Measurements from ENCODE around the gene ADGRB3. TPM values are rescaled to one million over a fixed set of nuclear protein-coding genes. Genes with fewer than 3 reads are reported as not detected.

Gene ADGRB3
- total and polyA plus RNA-seq, 8 donors = 0.19 to 16.0 (median 0.61) TPM; not detected in 1

DNA sequence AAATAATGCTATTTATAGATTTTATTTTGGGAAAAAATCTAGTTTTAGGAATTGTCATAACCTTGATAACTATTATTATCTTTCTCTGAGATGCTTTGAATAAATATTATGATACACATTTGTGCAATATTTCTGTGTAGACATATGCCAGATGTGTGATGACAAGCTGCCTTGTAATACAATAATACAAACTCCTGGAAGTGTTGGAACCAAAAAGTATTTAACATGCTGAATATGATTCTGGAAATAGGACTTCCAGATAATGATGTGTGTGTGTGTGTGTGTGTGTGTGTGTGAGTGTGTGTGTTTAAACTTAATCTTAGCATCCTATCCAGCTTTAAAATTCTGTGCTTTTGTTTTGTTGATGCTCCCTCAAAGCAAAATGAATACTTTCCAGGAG is 233.6 kb downstream of the ADGRB3 start:
- no peaks in the 10 kb centered on the region for H3K4me1 ChIP-seq
- TF ChIP-seq EP300 (IDR thresholded peaks at IDR 0.05) (no peak), POLR2AphosphoS5 (IDR thresholded peaks at IDR 0.05) (no peak), POLR2A (IDR thresholded peaks at IDR 0.05) (no peak)
- TF ChIP-seq, protein P1, sequence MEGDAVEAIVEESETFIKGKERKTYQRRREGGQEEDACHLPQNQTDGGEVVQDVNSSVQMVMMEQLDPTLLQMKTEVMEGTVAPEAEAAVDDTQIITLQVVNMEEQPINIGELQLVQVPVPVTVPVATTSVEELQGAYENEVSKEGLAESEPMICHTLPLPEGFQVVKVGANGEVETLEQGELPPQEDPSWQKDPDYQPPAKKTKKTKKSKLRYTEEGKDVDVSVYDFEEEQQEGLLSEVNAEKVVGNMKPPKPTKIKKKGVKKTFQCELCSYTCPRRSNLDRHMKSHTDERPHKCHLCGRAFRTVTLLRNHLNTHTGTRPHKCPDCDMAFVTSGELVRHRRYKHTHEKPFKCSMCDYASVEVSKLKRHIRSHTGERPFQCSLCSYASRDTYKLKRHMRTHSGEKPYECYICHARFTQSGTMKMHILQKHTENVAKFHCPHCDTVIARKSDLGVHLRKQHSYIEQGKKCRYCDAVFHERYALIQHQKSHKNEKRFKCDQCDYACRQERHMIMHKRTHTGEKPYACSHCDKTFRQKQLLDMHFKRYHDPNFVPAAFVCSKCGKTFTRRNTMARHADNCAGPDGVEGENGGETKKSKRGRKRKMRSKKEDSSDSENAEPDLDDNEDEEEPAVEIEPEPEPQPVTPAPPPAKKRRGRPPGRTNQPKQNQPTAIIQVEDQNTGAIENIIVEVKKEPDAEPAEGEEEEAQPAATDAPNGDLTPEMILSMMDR (IDR thresholded peaks at IDR 0.05) = no peak
- H3K4me3 ChIP-seq = no peak overlapping the region
- intact Hi-C loops (cut with DNase I; ENCODE audit: low total_unique reads) = no loop called here
- H3K9me3 ChIP-seq = peaks cover 0 to 21% (median 19%) of the 10 kb centered on the region in 4 donors
- H3K27me3 ChIP-seq = no peaks in the 10 kb centered on the region
- no peak overlapping the region for H3K27ac ChIP-seq
- DNase-seq = no peak
- no peaks in the 10 kb centered on the region for H3K36me3 ChIP-seq

DNA sequence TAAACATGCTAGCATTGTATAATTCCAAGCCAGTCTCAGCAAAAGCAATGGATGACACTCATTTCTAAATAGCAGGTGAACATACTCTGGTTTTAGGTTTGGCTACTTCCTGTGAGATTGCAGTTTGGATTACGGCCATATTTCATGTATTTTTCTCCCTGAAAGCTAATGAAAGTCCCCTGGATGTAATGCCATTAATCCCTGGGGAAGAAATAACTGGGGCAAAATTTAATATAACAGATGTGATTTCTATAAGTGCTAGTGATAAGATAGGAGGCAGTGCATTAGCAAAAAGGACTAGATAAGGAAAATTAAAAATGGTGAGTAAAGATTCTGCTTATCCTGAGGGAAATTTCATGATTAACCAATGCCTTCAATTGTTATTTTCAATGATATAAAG is 238.2 kb downstream of the ADGRB3 start:
- no peak overlapping the region for H3K4me3 ChIP-seq
- intact Hi-C loops (cut with DNase I; ENCODE audit: low total_unique reads) = no loop called here
- no peak for TF ChIP-seq POLR2AphosphoS5 (IDR thresholded peaks at IDR 0.05)
- TF ChIP-seq POLR2A (IDR thresholded peaks at IDR 0.05) = no peak
- TF ChIP-seq, protein P1 (IDR thresholded peaks at IDR 0.05) = no peak
- TF ChIP-seq EP300 (IDR thresholded peaks at IDR 0.05) = no peak
- H3K36me3 ChIP-seq = no peaks in the 10 kb centered on the region
- no peaks in the 10 kb centered on the region for H3K9me3 ChIP-seq
- 69 to 75% (median 71%) methylated on average over 1 of the region's 1 CpG for WGBS, 5 donors
- no peaks in the 10 kb centered on the region for H3K27me3 ChIP-seq
- H3K27ac ChIP-seq = no peak overlapping the region
- no peak for DNase-seq
- H3K4me1 ChIP-seq = no peaks in the 10 kb centered on the region

DNA sequence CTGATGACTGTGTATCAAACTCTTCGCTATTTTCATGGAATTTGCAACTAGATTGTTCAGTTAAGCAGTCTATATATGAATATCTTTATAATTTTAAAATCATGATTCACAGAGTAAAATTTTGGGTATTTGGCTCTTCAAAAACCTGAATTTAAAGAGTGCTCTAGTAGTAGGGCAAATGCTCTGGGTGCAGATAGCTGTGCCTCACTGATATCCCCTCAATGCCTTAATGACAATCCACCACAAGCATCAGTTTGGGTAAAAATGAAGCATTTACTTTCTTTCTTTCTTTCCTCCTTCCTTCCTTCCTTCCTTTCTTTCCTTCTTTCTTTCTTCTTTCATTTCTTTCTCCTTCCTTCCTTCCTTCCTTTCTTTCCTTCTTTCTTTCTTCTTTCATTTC is 239.7 kb downstream of the ADGRB3 start:
- no peak for DNase-seq
- TF ChIP-seq, protein P1 (IDR thresholded peaks at IDR 0.05) = no peak
- TF ChIP-seq POLR2A (IDR thresholded peaks at IDR 0.05) (no peak), EP300 (IDR thresholded peaks at IDR 0.05) (no peak), POLR2AphosphoS5 (IDR thresholded peaks at IDR 0.05) (no peak)
- no peaks in the 10 kb centered on the region for H3K4me1 ChIP-seq
- intact Hi-C loops (cut with DNase I; ENCODE audit: low total_unique reads) = no loop called here
- H3K27me3 ChIP-seq = no peaks in the 10 kb centered on the region
- WGBS, 5 donors = 81 to 91% (median 86%) methylated on average over 1 of the region's 1 CpG
- no peak overlapping the region for H3K27ac ChIP-seq
- no peaks in the 10 kb centered on the region for H3K9me3 ChIP-seq
- no peaks in the 10 kb centered on the region for H3K36me3 ChIP-seq
- H3K4me3 ChIP-seq = no peak overlapping the region

DNA sequence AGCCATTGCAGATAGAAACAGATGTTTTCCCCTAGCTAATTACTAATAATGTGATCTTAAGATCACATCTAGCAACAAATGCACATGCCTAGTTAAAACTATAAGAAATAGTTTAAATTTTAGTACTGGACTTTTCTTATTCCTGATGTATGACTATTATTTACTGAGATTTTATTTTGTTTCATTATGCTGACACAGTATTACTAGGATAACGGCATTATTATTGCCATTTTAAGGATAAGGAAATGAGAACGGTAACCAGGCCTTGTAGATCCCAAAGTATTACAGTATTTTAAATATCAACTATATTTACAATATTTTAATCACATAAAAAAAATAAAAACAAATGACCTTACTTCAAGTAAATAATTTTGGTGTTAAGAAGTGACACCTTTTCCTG is 240.3 kb downstream of the ADGRB3 start:
- intact Hi-C loops (cut with DNase I; ENCODE audit: low total_unique reads) = no loop called here
- no peak for DNase-seq
- Histone ChIP-seq H3K36me3 (no peaks in the 10 kb centered on the region), H3K27ac (no peak overlapping the region), H3K4me3 (no peak overlapping the region), H3K4me1 (no peaks in the 10 kb centered on the region), H3K27me3 (no peaks in the 10 kb centered on the region), H3K9me3 (no peaks in the 10 kb centered on the region)
- 76 to 85% (median 84%) methylated on average over 2 of the region's 2 CpGs for WGBS, 5 donors
- no peak for TF ChIP-seq POLR2AphosphoS5 (IDR thresholded peaks at IDR 0.05)
- TF ChIP-seq POLR2A (IDR thresholded peaks at IDR 0.05) = no peak
- no peak for TF ChIP-seq EP300 (IDR thresholded peaks at IDR 0.05)
- TF ChIP-seq, protein P1 (IDR thresholded peaks at IDR 0.05) = no peak
